Transverse colon (tissue), 4 donors: Measurements from ENCODE around the gene ZNF827. TPM values are rescaled to one million over a fixed set of nuclear protein-coding genes. Genes with fewer than 3 reads are reported as not detected.

Experiments used
- DNase-seq: peaks from one replicate; pipeline ENCODE4 v3.0.0-alpha.2; 2019
- H3K27ac ChIP-seq, 4 donors: fragments of 200-600 bp; sonication (generic); 2 replicates each; pipeline ENCODE4 v1.5.1; 2016 to 2018; ENCODE audit warnings: inconsistent platforms in 4 of 4
- H3K27me3 ChIP-seq: fragments of 200-600 bp; sonication (generic); 2 replicates; pipeline ENCODE4 v1.5.1; 2017; ENCODE audit warnings: inconsistent platforms
- H3K36me3 ChIP-seq, 4 donors: fragments of 200-600 bp; sonication (generic); 2 replicates each; pipeline ENCODE4 v1.5.1; 2017 to 2019; ENCODE audit warnings: inconsistent platforms in 4 of 4
- H3K4me1 ChIP-seq, 4 donors: fragments of 200-600 bp; sonication (generic); 2 replicates each; pipeline ENCODE4 v1.5.1; 2017 to 2020; ENCODE audit warnings: inconsistent platforms in 4 of 4
- H3K4me3 ChIP-seq, 4 donors: fragments of 200-600 bp; sonication (generic); 1 replicate in 1 of 4; 2 replicates in 3 of 4; pipeline versions ENCODE4 v1.5.1 to v1.6.1; 2017 to 2019; ENCODE audit warnings: inconsistent platforms in 4 of 4
- H3K9me3 ChIP-seq, 2 donors: fragments of 200-600 bp; sonication (generic); 2 replicates each; pipeline ENCODE4 v1.5.1; 2017 to 2019; ENCODE audit warnings: inconsistent platforms in 2 of 2
- CTCF ChIP-seq, 5 experiments: fragments of 200-600 bp in 3 of 5; fragments of 450-650 bp in 2 of 5; sonication (generic) in 3 of 5; IDR thresholded peaks; 1 replicate in 2 of 5; 2 replicates in 3 of 5; pipeline ENCODE4 v1.5.1; 2016 to 2017; ENCODE audit warnings: antibody characterized with exemption in 5 of 5, inconsistent platforms in 3 of 5, mild to moderate bottlenecking in 2 of 5, moderate library complexity in 1 of 5
- EP300 ChIP-seq: sonication (generic); formaldehyde crosslinking; IDR thresholded peaks from one replicate; pipeline ENCODE4 v1.6.1; 2017; ENCODE audit warnings: antibody characterized with exemption, low read depth
- POLR2A ChIP-seq: fragments of 450-650 bp; IDR thresholded peaks from one replicate; pipeline ENCODE4 v1.6.1; 2016; ENCODE audit warnings: antibody characterized with exemption, mild to moderate bottlenecking, moderate library complexity
- POLR2AphosphoS5 ChIP-seq, 3 donors: sonication (generic); formaldehyde crosslinking; IDR thresholded peaks; one replicate each; pipeline ENCODE4 v1.6.1; 2016; ENCODE audit warnings: antibody characterized with exemption in 3 of 3
- WGBS, 2 donors: methylation state at CpG; one replicate each; pipeline ENCODE4 v1.1.5; 2018; ENCODE audit warnings: low coverage in 1 of 2; 5-methylcytosine and 5-hydroxymethylcytosine counted together
- in situ Hi-C, 4 donors: fragments of 200-750 bp; cut with MboI; loops; one replicate each; pipeline versions ENCODE4 v1.15.0 to v1.15.1; 2017; ENCODE audit warnings: low sequenced_read_pairs in 3 of 4, low pct_ligation_motif_present in 1 of 4, low pct_unique_long_range_greater_than_20kb in 1 of 4
- intact Hi-C: fragments of 100-400 bp; cut with DNase I; formaldehyde crosslinking; loops from one replicate; pipeline ENCODE4 v1.15.1; 2023; ENCODE audit warnings: low total_unique reads
- total RNA-seq, 4 donors: library from RNA; depleted of rRNA; stranded (reverse); fragments of >200 nt; gene quantifications; one replicate each; pipeline ENCODE4 v1.1.0, GENCODE V29; 2016

Gene ZNF827
- total RNA-seq, 4 donors from 2014 or later: 22.5 to 61.3 (median 29.2) TPM

- DNase-seq: no peak
- no peak for TF ChIP-seq CTCF (IDR thresholded peaks at IDR 0.05)
- H3K36me3 ChIP-seq: no peaks in the 10 kb centered on the region
- no peak overlapping the region for H3K4me3 ChIP-seq
- no peaks in the 10 kb centered on the region for H3K9me3 ChIP-seq
- no peaks in the 10 kb centered on the region for H3K27me3 ChIP-seq
- WGBS, 2 donors: 60 to 62% methylated on average over 3 of the region's 3 CpGs
- peak overlapping the region; percentile 5 to 74 (median 47) for H3K27ac ChIP-seq
- intact Hi-C loops (no loop called here), in situ Hi-C loops (no loop called here)
- H3K4me1 ChIP-seq: no peaks in the 10 kb centered on the region
Measured at GRCh38 chr4:145820407-145820806, 118.2 kb downstream of the ZNF827 start.

GRCh38 chr4:145819853-145820181, 118.8 kb downstream of the ZNF827 start:
- in situ Hi-C loops: no loop called here
- Histone ChIP-seq H3K4me1 (no peaks in the 10 kb centered on the region), H3K36me3 (no peaks in the 10 kb centered on the region), H3K9me3 (no peaks in the 10 kb centered on the region), H3K27me3 (no peaks in the 10 kb centered on the region), H3K4me3 (no peak overlapping the region), H3K27ac (peak overlapping the region; percentile 5 to 74 (median 47))
- TF ChIP-seq CTCF (IDR thresholded peaks at IDR 0.05) (no peak), POLR2AphosphoS5 (IDR thresholded peaks at IDR 0.05) (no peak), EP300 (no peak), POLR2A (no peak)
- WGBS, 2 donors: 76 to 80% methylated on average over 1 to 5 of the region's 5 CpGs
- intact Hi-C loops: no loop called here
- peak; percentile 22 for DNase-seq

- H3K4me1 ChIP-seq: no peaks in the 10 kb centered on the region
- H3K27ac ChIP-seq: peak overlapping the region; percentile 5 to 74 (median 47)
- in situ Hi-C loops: no loop called here
- H3K4me3 ChIP-seq: no peak overlapping the region
- intact Hi-C loops: no loop called here
- H3K36me3 ChIP-seq: no peaks in the 10 kb centered on the region
- no peaks in the 10 kb centered on the region for H3K27me3 ChIP-seq
- WGBS, 2 donors: 73 to 77% methylated on average over 8 to 10 of the region's 10 CpGs
- DNase-seq: no peak
- H3K9me3 ChIP-seq: no peaks in the 10 kb centered on the region
- no peak for TF ChIP-seq POLR2A
- TF ChIP-seq EP300: no peak
- no peak for TF ChIP-seq CTCF (IDR thresholded peaks at IDR 0.05)
- TF ChIP-seq POLR2AphosphoS5 (IDR thresholded peaks at IDR 0.05): no peak
Measured at GRCh38 chr4:145819101-145819852, 119.3 kb downstream of the ZNF827 start.

- Histone ChIP-seq H3K27ac (no peak overlapping the region), H3K9me3 (no peaks in the 10 kb centered on the region), H3K27me3 (no peaks in the 10 kb centered on the region), H3K4me3 (no peak overlapping the region), H3K4me1 (no peaks in the 10 kb centered on the region), H3K36me3 (no peaks in the 10 kb centered on the region)
- 97 to 100% methylated on average over 2 of the region's 2 CpGs for WGBS, 2 donors
- intact Hi-C loops (no loop called here), in situ Hi-C loops (no loop called here)
- TF ChIP-seq EP300: no peak
- TF ChIP-seq POLR2A: no peak
- no peak for TF ChIP-seq POLR2AphosphoS5 (IDR thresholded peaks at IDR 0.05)
- TF ChIP-seq CTCF (IDR thresholded peaks at IDR 0.05): no peak
- no peak for DNase-seq
Measured at GRCh38 chr4:145818011-145818410, 120.6 kb downstream of the ZNF827 start.
